Liver (tissue), 9 donors: ENCODE data around the gene KLF1. TPM values are rescaled to one million over a fixed set of nuclear protein-coding genes. Genes with fewer than 3 reads are reported as not detected.

Source experiments
- DNase-seq: peaks from one replicate; pipeline ENCODE4 v3.0.0-alpha.2; 2017; ENCODE audit warnings: low spot score
- H3K27ac ChIP-seq, 2 donors: one replicate each; pipeline ENCODE4 v1.7.0; 2013; ENCODE audit warnings: inconsistent platforms in 2 of 2, low read length in 2 of 2, control low read depth in 1 of 2, low read depth in 1 of 2, mild to moderate bottlenecking in 1 of 2
- H3K27me3 ChIP-seq, 4 donors: one replicate each; pipeline versions ENCODE4 v1.6.1 to v1.7.0; 2013; ENCODE audit warnings: low read length in 3 of 4, inconsistent platforms in 1 of 4, mild to moderate bottlenecking in 1 of 4, moderate library complexity in 1 of 4; ENCODE audit not compliant: control insufficient read depth in 4 of 4, insufficient read depth in 4 of 4
- H3K36me3 ChIP-seq, 4 donors: one replicate each; pipeline versions ENCODE4 v1.6.1 to v1.7.0; 2013; ENCODE audit warnings: low read length in 3 of 4, mild to moderate bottlenecking in 3 of 4, low read depth in 1 of 4, moderate library complexity in 1 of 4; ENCODE audit not compliant: control insufficient read depth in 4 of 4, insufficient read depth in 3 of 4
- H3K4me1 ChIP-seq, 4 donors: one replicate each; pipeline versions ENCODE4 v1.6.1 to v1.7.0; 2013; ENCODE audit warnings: low read length in 3 of 4, mild to moderate bottlenecking in 3 of 4, moderate library complexity in 1 of 4; ENCODE audit not compliant: control insufficient read depth in 4 of 4, insufficient read depth in 4 of 4
- H3K4me3 ChIP-seq, 3 donors: one replicate each; pipeline versions ENCODE4 v1.6.1 to v1.7.0; 2013; ENCODE audit warnings: low read length in 3 of 3, control low read depth in 1 of 3, low read depth in 1 of 3, mild to moderate bottlenecking in 1 of 3
- H3K9ac ChIP-seq, 2 donors: one replicate each; pipeline ENCODE4 v1.7.0; 2013; ENCODE audit warnings: low read length in 2 of 2, mild to moderate bottlenecking in 2 of 2, moderate library complexity in 2 of 2, control low read depth in 1 of 2, low read depth in 1 of 2
- H3K9me3 ChIP-seq, 4 donors: one replicate each; pipeline versions ENCODE4 v1.6.1 to v1.7.0; 2013; ENCODE audit warnings: low read length in 3 of 4; ENCODE audit not compliant: control insufficient read depth in 4 of 4
- EGR1 ChIP-seq, 2 donors: IDR thresholded peaks; 2 replicates each; pipeline ENCODE4 v1.6.1; 2016 to 2018; ENCODE audit warnings: antibody characterized with exemption in 2 of 2, low read depth in 2 of 2
- FOXA1 ChIP-seq: IDR thresholded peaks from 2 replicates; pipeline ENCODE4 v1.6.1; 2016; ENCODE audit warnings: antibody characterized with exemption
- GABPA ChIP-seq, 2 donors: IDR thresholded peaks in 1 of 2; conservative IDR thresholded peaks in 1 of 2; 2 replicates each; pipeline ENCODE4 v1.6.1; 2016; ENCODE audit warnings: antibody characterized with exemption in 2 of 2, mild to moderate bottlenecking in 1 of 2, moderate library complexity in 1 of 2
- HNF4A ChIP-seq, 2 donors: conservative IDR thresholded peaks; 2 replicates each; pipeline ENCODE4 v1.6.1; 2016; ENCODE audit warnings: antibody characterized with exemption in 2 of 2, mild to moderate bottlenecking in 2 of 2
- HNF4G ChIP-seq: IDR thresholded peaks from 2 replicates; pipeline ENCODE4 v1.6.1; 2016; ENCODE audit warnings: antibody characterized with exemption
- JUND ChIP-seq, 2 donors: IDR thresholded peaks; 2 replicates each; pipeline ENCODE4 v1.6.1; 2016; ENCODE audit warnings: antibody characterized with exemption in 2 of 2
- NR2F2 ChIP-seq: IDR thresholded peaks from 2 replicates; pipeline ENCODE4 v1.6.1; 2016; ENCODE audit warnings: antibody characterized with exemption
- RXRA ChIP-seq, 2 donors: IDR thresholded peaks; 2 replicates each; pipeline ENCODE4 v1.6.1; 2017 to 2018; ENCODE audit warnings: antibody characterized with exemption in 2 of 2, mild to moderate bottlenecking in 1 of 2
- TAF1 ChIP-seq: conservative IDR thresholded peaks from 2 replicates; pipeline ENCODE4 v1.6.1; 2016; ENCODE audit warnings: antibody characterized with exemption, mild to moderate bottlenecking
- YY1 ChIP-seq: IDR thresholded peaks from 2 replicates; pipeline ENCODE4 v1.6.1; 2016; ENCODE audit warnings: antibody characterized with exemption, mild to moderate bottlenecking
- WGBS: extraction: QIAGEN DNeasy Blood & Tissue Kit; methylation state at CpG from one replicate; pipeline ENCODE4 v1.1.7; 2013; 5-methylcytosine and 5-hydroxymethylcytosine counted together
- polyA plus RNA-seq, 2 donors: library from polyadenylated mRNA; stranded (reverse) in 1 of 2; unstranded in 1 of 2; fragments of 200-250 nt in 1 of 2; fragments of >200 nt in 1 of 2; fragmentation: Nextera tagmentation in 1 of 2; extraction: Ambion mirVana in 1 of 2; gene quantifications; one replicate each; pipeline versions ENCODE4 v1.2.1 to v1.2.3, GENCODE V29; 2013 to 2015
- total RNA-seq, 2 donors: library from RNA; depleted of rRNA; stranded (reverse); fragments of >200 nt; gene quantifications; one replicate each; pipeline ENCODE4 v1.2.3, GENCODE V29; 2014
- TF ChIP-seq, protein P1 (sequence below): IDR thresholded peaks from 2 replicates; pipeline ENCODE4 v1.6.1; 2016; ENCODE audit warnings: antibody characterized with exemption
- TF ChIP-seq, protein P2 (sequence below): fragments of 150-350 bp; IDR thresholded peaks from 2 replicates; pipeline ENCODE4 v1.5.1; 2017; ENCODE audit warnings: improper control_type of control experiment, low read depth, low read length; ENCODE audit not compliant: missing input control
- donor health status: healthy.
- donor health status: healthy.
- donor health status: healthy.
- donor health status: healthy.
- donor health status: healthy.

Gene KLF1
- total and polyA plus RNA-seq, 4 donors = 234 TPM; not detected in 3

DNA sequence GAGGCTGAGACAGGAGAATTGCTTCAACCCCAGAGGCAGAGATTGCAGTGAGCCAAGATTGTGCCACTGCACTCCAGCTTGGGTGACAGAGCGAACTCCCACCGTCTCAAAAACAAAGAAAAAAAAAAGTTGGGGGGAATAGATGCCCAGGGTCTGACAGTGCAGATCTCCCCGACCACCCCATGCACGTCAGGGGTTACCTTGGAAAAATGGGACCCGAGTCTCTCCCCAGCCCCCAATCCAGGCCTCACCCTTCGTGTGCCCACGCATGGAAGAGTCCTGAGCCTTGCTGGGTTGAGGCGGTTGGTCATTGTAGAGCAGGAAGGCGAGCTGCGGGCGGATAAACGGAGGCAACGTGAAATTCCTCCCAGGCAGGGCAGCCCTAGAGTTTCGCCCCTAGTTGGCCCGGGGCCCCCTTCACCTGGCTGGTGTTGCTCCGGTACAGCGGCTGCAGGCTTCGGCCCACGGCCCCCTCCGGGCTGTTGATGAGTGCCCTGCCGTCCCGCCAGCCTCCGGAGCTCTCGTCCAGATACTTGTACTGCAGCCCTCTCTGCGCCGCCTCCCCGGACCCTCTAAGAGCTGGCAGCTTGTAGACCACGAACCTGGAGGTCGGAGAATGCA, 6.3 kb downstream of the KLF1 start:
- no peak for DNase-seq

GRCh38 chr19:12875086-12875485, 11.9 kb downstream of the KLF1 start:
- TF ChIP-seq, protein P1, sequence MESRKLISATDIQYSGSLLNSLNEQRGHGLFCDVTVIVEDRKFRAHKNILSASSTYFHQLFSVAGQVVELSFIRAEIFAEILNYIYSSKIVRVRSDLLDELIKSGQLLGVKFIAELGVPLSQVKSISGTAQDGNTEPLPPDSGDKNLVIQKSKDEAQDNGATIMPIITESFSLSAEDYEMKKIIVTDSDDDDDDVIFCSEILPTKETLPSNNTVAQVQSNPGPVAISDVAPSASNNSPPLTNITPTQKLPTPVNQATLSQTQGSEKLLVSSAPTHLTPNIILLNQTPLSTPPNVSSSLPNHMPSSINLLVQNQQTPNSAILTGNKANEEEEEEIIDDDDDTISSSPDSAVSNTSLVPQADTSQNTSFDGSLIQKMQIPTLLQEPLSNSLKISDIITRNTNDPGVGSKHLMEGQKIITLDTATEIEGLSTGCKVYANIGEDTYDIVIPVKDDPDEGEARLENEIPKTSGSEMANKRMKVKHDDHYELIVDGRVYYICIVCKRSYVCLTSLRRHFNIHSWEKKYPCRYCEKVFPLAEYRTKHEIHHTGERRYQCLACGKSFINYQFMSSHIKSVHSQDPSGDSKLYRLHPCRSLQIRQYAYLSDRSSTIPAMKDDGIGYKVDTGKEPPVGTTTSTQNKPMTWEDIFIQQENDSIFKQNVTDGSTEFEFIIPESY = no peak
- TF ChIP-seq YY1 (no peak), TAF1 (no peak), RXRA (IDR thresholded peaks at IDR 0.05) (no peak), HNF4A (conservative IDR thresholded peaks at IDR 0.05) (no peak), GABPA (IDR thresholded peaks at IDR 0.05 in 1 of 2, conservative IDR thresholded peaks at IDR 0.05 in 1 of 2) (no peak), HNF4G (no peak), NR2F2 (no peak), EGR1 (IDR thresholded peaks at IDR 0.05; ENCODE audit: low read depth in 2 of 2) (no peak), JUND (IDR thresholded peaks at IDR 0.05) (no peak)
- TF ChIP-seq, protein P2, sequence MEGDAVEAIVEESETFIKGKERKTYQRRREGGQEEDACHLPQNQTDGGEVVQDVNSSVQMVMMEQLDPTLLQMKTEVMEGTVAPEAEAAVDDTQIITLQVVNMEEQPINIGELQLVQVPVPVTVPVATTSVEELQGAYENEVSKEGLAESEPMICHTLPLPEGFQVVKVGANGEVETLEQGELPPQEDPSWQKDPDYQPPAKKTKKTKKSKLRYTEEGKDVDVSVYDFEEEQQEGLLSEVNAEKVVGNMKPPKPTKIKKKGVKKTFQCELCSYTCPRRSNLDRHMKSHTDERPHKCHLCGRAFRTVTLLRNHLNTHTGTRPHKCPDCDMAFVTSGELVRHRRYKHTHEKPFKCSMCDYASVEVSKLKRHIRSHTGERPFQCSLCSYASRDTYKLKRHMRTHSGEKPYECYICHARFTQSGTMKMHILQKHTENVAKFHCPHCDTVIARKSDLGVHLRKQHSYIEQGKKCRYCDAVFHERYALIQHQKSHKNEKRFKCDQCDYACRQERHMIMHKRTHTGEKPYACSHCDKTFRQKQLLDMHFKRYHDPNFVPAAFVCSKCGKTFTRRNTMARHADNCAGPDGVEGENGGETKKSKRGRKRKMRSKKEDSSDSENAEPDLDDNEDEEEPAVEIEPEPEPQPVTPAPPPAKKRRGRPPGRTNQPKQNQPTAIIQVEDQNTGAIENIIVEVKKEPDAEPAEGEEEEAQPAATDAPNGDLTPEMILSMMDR = no peak
- H3K4me1 ChIP-seq = peaks cover 0 to 6% (median 3%) of the 10 kb centered on the region in 4 donors
- no peak overlapping the region for H3K27ac ChIP-seq
- no peak overlapping the region for H3K4me3 ChIP-seq
- no peaks in the 10 kb centered on the region for H3K9me3 ChIP-seq
- no peak for DNase-seq
- H3K36me3 ChIP-seq = peaks cover 0 to 12% (median 7%) of the 10 kb centered on the region in 4 donors
- H3K9ac ChIP-seq = no peak overlapping the region
- no peaks in the 10 kb centered on the region for H3K27me3 ChIP-seq
- 96% methylated on average over 6 of the region's 6 CpGs for WGBS

More for the DNA sequence above, 6.3 kb downstream of the KLF1 start:
- peak overlapping the region; percentile 69 to 75 for H3K9ac ChIP-seq
- peaks cover 2 to 20% (median 9%) of the 10 kb centered on the region in 4 donors for H3K4me1 ChIP-seq
- peak overlapping the region; percentile 67 to 79 (median 73) for H3K4me3 ChIP-seq
- WGBS = 15% methylated on average over 29 of the region's 29 CpGs
- peaks cover 0 to 6% (median 0%) of the 10 kb centered on the region in 4 donors for H3K27me3 ChIP-seq
- TF ChIP-seq HNF4A (conservative IDR thresholded peaks at IDR 0.05) (no peak), GABPA (IDR thresholded peaks at IDR 0.05 in 1 of 2, conservative IDR thresholded peaks at IDR 0.05 in 1 of 2) (no peak), FOXA1 (no peak)
- TF ChIP-seq, protein P2 = no peak
- H3K9me3 ChIP-seq = peaks cover 5 to 21% (median 12%) of the 10 kb centered on the region in 4 donors
- H3K36me3 ChIP-seq = peaks cover 0 to 9% (median 5%) of the 10 kb centered on the region in 4 donors
- peak overlapping the region; percentile 86 to 91 for H3K27ac ChIP-seq
